LNCAP (cell line): ENCODE data around the gene FREM3.

Source experiments
- CTCF ChIP-seq: fragments of 450-650 bp; IDR thresholded peaks from 2 replicates; pipeline ENCODE4 v1.5.1; 2017; ENCODE audit warnings: mild to moderate bottlenecking

The FREM3 gene

GRCh38 chr4:143538979-143539669 lies 161.4 kb downstream of the FREM3 start:
- no peak for TF ChIP-seq CTCF

- TF ChIP-seq CTCF: no peak
These were observed 168.5 kb downstream of the FREM3 start for GRCh38 chr4:143531788-143532491.

DNA sequence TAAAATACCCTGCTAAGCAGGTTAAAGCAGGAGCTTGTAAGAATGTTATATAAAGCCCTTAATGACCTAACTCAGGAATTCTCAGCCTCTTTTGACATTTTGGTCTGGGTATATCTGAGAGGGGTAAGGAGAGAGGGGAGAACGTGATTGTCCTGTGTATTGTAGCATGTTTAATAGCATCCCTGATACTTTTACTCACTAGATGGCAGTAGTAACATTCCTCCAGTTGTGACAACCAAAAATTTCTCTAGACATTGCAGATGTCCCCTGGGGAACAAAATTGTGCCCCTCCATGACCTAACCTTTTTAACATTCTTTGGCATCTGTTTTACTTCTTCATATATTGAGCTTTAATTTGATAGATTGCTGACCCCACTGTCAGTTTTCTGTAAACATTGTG lies 169.1 kb downstream of the FREM3 start:
- peak; percentile 52 for TF ChIP-seq CTCF
